GM12873 (cell line): Measurements from ENCODE around the gene PACSIN3.

Experiments
- TF ChIP-seq, protein P1 (sequence below): IDR thresholded peaks from 2 replicates; pipeline ENCODE4 v1.5.1; 2012; ENCODE audit warnings: low read depth, mild to moderate bottlenecking, moderate library complexity, low read length, control low read depth; ENCODE audit not compliant: insufficient read depth; ENCODE audit errors: missing control alignments

The PACSIN3 gene

GRCh38 chr11:47165253-47165840, 20.9 kb downstream of the PACSIN3 start:
- TF ChIP-seq, protein P1, sequence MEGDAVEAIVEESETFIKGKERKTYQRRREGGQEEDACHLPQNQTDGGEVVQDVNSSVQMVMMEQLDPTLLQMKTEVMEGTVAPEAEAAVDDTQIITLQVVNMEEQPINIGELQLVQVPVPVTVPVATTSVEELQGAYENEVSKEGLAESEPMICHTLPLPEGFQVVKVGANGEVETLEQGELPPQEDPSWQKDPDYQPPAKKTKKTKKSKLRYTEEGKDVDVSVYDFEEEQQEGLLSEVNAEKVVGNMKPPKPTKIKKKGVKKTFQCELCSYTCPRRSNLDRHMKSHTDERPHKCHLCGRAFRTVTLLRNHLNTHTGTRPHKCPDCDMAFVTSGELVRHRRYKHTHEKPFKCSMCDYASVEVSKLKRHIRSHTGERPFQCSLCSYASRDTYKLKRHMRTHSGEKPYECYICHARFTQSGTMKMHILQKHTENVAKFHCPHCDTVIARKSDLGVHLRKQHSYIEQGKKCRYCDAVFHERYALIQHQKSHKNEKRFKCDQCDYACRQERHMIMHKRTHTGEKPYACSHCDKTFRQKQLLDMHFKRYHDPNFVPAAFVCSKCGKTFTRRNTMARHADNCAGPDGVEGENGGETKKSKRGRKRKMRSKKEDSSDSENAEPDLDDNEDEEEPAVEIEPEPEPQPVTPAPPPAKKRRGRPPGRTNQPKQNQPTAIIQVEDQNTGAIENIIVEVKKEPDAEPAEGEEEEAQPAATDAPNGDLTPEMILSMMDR = no peak

GRCh38 chr11:47164321-47164720, 21.9 kb downstream of the PACSIN3 start:
- TF ChIP-seq, protein P1 = no peak

GRCh38 chr11:47163898-47164297, 22.3 kb downstream of the PACSIN3 start:
- TF ChIP-seq, protein P1 = no peak

GRCh38 chr11:47163193-47163592, 23.0 kb downstream of the PACSIN3 start:
- TF ChIP-seq, protein P1 = no peak

DNA sequence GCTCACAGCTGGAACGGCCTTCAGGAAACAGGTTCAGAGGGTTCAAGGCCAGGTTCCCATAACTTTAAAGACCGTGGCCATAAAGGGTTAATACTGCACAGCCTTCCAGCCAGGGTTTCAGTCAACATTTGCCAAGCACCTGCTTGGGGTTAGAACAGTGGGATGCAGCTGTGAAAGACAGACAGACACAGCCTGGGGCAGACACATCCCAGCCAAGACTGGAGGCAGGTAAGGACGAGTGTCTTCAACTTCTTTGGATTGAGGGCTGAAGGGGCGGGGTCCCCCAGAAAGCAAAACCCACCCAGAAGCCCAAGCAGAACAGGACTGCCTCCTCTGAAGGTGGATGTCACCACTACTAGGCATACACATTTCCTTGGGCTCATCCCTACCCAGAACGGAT, 23.8 kb downstream of the PACSIN3 start:
- TF ChIP-seq, protein P1 = no peak

DNA sequence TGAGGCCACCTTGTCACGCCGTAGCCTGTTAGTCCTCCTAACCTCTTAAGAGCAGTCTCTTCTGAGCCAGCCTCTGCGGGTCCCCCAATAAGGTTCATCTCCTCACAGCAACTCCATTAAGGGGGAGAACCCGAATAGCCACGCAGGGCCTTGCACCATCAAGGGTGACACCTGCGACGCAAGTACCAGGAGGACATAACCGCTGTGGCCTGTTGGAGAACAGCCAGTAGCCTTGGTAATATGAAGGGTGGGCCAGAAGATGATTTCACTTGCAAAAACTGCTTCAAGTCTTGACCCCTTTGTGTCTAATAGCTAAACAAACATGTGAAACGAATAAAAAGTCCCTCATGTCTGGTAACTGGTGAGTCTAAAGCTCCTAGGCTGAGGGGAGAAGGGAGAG, 24.3 kb downstream of the PACSIN3 start:
- TF ChIP-seq, protein P1 = no peak

- TF ChIP-seq, protein P1 = peak; percentile 88
These were observed 24.9 kb downstream of the PACSIN3 start for GRCh38 chr11:47161134-47161854.
